ENCODE measurements around the gene RNF207. TPM values are rescaled to one million over a fixed set of nuclear protein-coding genes. Genes with fewer than 3 reads are reported as not detected.

Gene RNF207
- total and polyA plus RNA-seq, 9 donors, result 2.0 to 24.4 (median 7.7) TPM

- peak within 1 kb of the TSS; percentile 54 for H3K4me3 ChIP-seq
- 2 to 4% (median 3%) methylated on average over 29 to 77 of the region's 78 CpGs for WGBS, 3 donors
- H3K36me3 ChIP-seq, result no peaks in the 10 kb centered on the region
- H3K4me1 ChIP-seq (ENCODE audit: insufficient read depth), result peaks cover 23% of the 10 kb centered on the region
- intact Hi-C loops (cut with DNase I), result no loop called here
- peak within 1 kb of the TSS; percentile 66 to 71 for H3K27ac ChIP-seq
- no peaks in the 10 kb centered on the region for H3K27me3 ChIP-seq
- H3K9me3 ChIP-seq, result no peaks in the 10 kb centered on the region
- DNase-seq, result peak in 4 of 5 donors; percentile 51 to 67 (median 63)
- no peak for TF ChIP-seq EP300 (IDR thresholded peaks at IDR 0.05)
- TF ChIP-seq CTCF (IDR thresholded peaks at IDR 0.05), result peak in 1 of 3 donors; percentile 20
- TF ChIP-seq POLR2A (IDR thresholded peaks at IDR 0.05), result no peak
These were observed 55.2 kb downstream of the RNF207 start, which contains the start of gene GPR153 for GRCh38 chr1:6260961-6261614. Gene GPR153, minus strand, starts transcription at chr1:6261098. Its CDS starts 6,193 bp downstream, at chr1:6254905.

- DNase-seq, result no peak
- H3K4me1 ChIP-seq (ENCODE audit: insufficient read depth), result peaks cover 23% of the 10 kb centered on the region
- H3K4me3 ChIP-seq, result no peak overlapping the region
- H3K36me3 ChIP-seq, result no peaks in the 10 kb centered on the region
- intact Hi-C loops (cut with DNase I), result no loop called here
- no peaks in the 10 kb centered on the region for H3K9me3 ChIP-seq
- no peaks in the 10 kb centered on the region for H3K27me3 ChIP-seq
- peak overlapping the region; percentile 22 to 44 for H3K27ac ChIP-seq
- TF ChIP-seq CTCF (IDR thresholded peaks at IDR 0.05), result no peak
- no peak for TF ChIP-seq POLR2A (IDR thresholded peaks at IDR 0.05)
- TF ChIP-seq EP300 (IDR thresholded peaks at IDR 0.05), result no peak
- 35 to 44% (median 43%) methylated on average over 15 of the region's 15 CpGs for WGBS, 3 donors
These were observed 55.7 kb downstream of the RNF207 start for GRCh38 chr1:6261615-6261995.

- DNase-seq, result peak in 3 of 5 donors; percentile 51 to 63 (median 62)
- Histone ChIP-seq H3K36me3 (no peaks in the 10 kb centered on the region), H3K27ac (no peak overlapping the region), H3K4me3 (no peak overlapping the region), H3K27me3 (no peaks in the 10 kb centered on the region), H3K9me3 (no peaks in the 10 kb centered on the region), H3K4me1 (ENCODE audit: insufficient read depth) (peaks cover 23% of the 10 kb centered on the region)
- no peak for TF ChIP-seq POLR2A (IDR thresholded peaks at IDR 0.05)
- TF ChIP-seq EP300 (IDR thresholded peaks at IDR 0.05), result no peak
- TF ChIP-seq CTCF (IDR thresholded peaks at IDR 0.05), result no peak
- intact Hi-C loops (cut with DNase I), result no loop called here
- WGBS, 3 donors, result 52 to 61% (median 54%) methylated on average over 25 of the region's 25 CpGs
These were observed 56.9 kb downstream of the RNF207 start for GRCh38 chr1:6262555-6263420.

GRCh38 chr1:6263716-6264115 lies 57.8 kb downstream of the RNF207 start:
- H3K4me3 ChIP-seq, result no peak overlapping the region
- H3K27ac ChIP-seq, result no peak overlapping the region
- 60 to 77% (median 71%) methylated on average over 6 to 7 of the region's 7 CpGs for WGBS, 3 donors
- no peaks in the 10 kb centered on the region for H3K36me3 ChIP-seq
- H3K27me3 ChIP-seq, result no peaks in the 10 kb centered on the region
- no peak for TF ChIP-seq EP300 (IDR thresholded peaks at IDR 0.05)
- H3K9me3 ChIP-seq, result no peaks in the 10 kb centered on the region
- no peak for DNase-seq
- intact Hi-C loops (cut with DNase I), result no loop called here
- H3K4me1 ChIP-seq (ENCODE audit: insufficient read depth), result peaks cover 23% of the 10 kb centered on the region
